Neural cell (in vitro differentiated cells): ENCODE measurements around the gene DNM1. TPM values are rescaled to one million over a fixed set of nuclear protein-coding genes. Genes with fewer than 3 reads are reported as not detected.

Source experiments
- H2AFZ ChIP-seq: fragments of 200-600, 300-800 bp; sonication (generic), shearing (Covaris generic); 2 replicates; pipeline ENCODE4 v1.6.0; 2014; ENCODE audit warnings: low read depth, mild to moderate bottlenecking, antibody characterized with exemption, low read length, moderate library complexity
- H3F3A ChIP-seq: fragments of 200-600 bp; shearing (Covaris generic); 2 replicates; pipeline ENCODE4 v1.6.1; 2016; ENCODE audit warnings: mild to moderate bottlenecking, moderate library complexity, mixed read lengths, antibody characterized with exemption, low read length; ENCODE audit not compliant: insufficient read depth, poor library complexity, severe bottlenecking
- H3K27ac ChIP-seq: fragments of 200-600, 300-800 bp; sonication (generic), shearing (Covaris generic); 2 replicates; pipeline ENCODE4 v1.5.1; 2014; ENCODE audit warnings: mild to moderate bottlenecking, low read length, moderate library complexity
- H3K27me3 ChIP-seq: fragments of 300-800, 200-600 bp; sonication (generic), shearing (Covaris generic); 2 replicates; pipeline ENCODE4 v1.6.0; 2014; ENCODE audit warnings: mild to moderate bottlenecking, low read depth, low read length, moderate library complexity; ENCODE audit not compliant: insufficient read depth
- H3K36me3 ChIP-seq: fragments of 300-800, 200-600 bp; sonication (generic), shearing (Covaris generic); 2 replicates; pipeline ENCODE4 v1.5.1; 2014; ENCODE audit warnings: mild to moderate bottlenecking, antibody characterized with exemption, low read length, moderate library complexity; ENCODE audit not compliant: insufficient read depth
- H3K4me2 ChIP-seq: fragments of 300-800, 200-600 bp; sonication (generic), shearing (Covaris generic); 2 replicates; pipeline ENCODE4 v1.6.0; 2014; ENCODE audit warnings: mild to moderate bottlenecking, low read length
- H3K4me3 ChIP-seq: fragments of 300-800, 200-600 bp; sonication (generic), shearing (Covaris generic); 2 replicates; pipeline ENCODE4 v1.5.1; 2014; ENCODE audit warnings: mild to moderate bottlenecking, low read length, moderate library complexity
- H3K79me2 ChIP-seq: fragments of 200-600 bp; shearing (Covaris generic); replicated peaks from 2 replicates; pipeline ENCODE4 v1.6.0; 2014; ENCODE audit warnings: mild to moderate bottlenecking, low read length, moderate library complexity; ENCODE audit not compliant: insufficient read depth
- H3K9ac ChIP-seq: fragments of 300-800, 200-600 bp; sonication (generic), shearing (Covaris generic); 2 replicates; pipeline ENCODE4 v1.6.1; 2016; ENCODE audit warnings: mild to moderate bottlenecking, low read length, mixed read lengths
- H3K9me2 ChIP-seq: fragments of 200-600 bp; shearing (Covaris generic); 2 replicates; pipeline ENCODE4 v1.6.1; 2016; ENCODE audit warnings: mild to moderate bottlenecking, low read length, mixed read lengths; ENCODE audit not compliant: insufficient read depth
- H3K9me3 ChIP-seq: fragments of 200-600, 300-800 bp; sonication (generic), shearing (Covaris generic); 2 replicates; pipeline ENCODE4 v1.6.1; 2016; ENCODE audit warnings: mild to moderate bottlenecking, mixed run types, low read length, moderate library complexity, mixed read lengths
- H4K20me1 ChIP-seq: fragments of 200-600 bp; shearing (Covaris generic); 2 replicates; pipeline ENCODE4 v1.6.1; 2016; ENCODE audit warnings: mild to moderate bottlenecking, mixed run types; ENCODE audit not compliant: insufficient read depth
- CTCF ChIP-seq: fragments of 450-650 bp; IDR thresholded peaks from 2 replicates; pipeline ENCODE4 v1.5.1; 2014; ENCODE audit warnings: antibody characterized with exemption, mild to moderate bottlenecking, moderate library complexity; ENCODE audit not compliant: poor library complexity, severe bottlenecking
- EP300 ChIP-seq: fragments of 450-650 bp; conservative IDR thresholded peaks from 2 replicates; pipeline ENCODE4 v1.6.1; 2014; ENCODE audit warnings: antibody characterized with exemption, mild to moderate bottlenecking, moderate library complexity; ENCODE audit not compliant: poor library complexity, severe bottlenecking
- EZH2 ChIP-seq: fragments of 200-600, 300-800 bp; shearing (Covaris generic), sonication (generic); IDR thresholded peaks from 2 replicates; pipeline ENCODE4 v1.6.1; 2014; ENCODE audit warnings: antibody characterized with exemption, low read length, borderline replicate concordance, mild to moderate bottlenecking; ENCODE audit not compliant: insufficient read depth, poor library complexity, severe bottlenecking
- MXI1 ChIP-seq: fragments of 450-650 bp; conservative IDR thresholded peaks from 2 replicates; pipeline ENCODE4 v1.6.1; 2014; ENCODE audit warnings: antibody characterized with exemption, mild to moderate bottlenecking; ENCODE audit not compliant: poor library complexity, severe bottlenecking
- POLR2AphosphoS5 ChIP-seq: IDR thresholded peaks from 2 replicates; pipeline ENCODE4 v1.6.1; 2012
- RAD21 ChIP-seq: fragments of 450-650 bp; conservative IDR thresholded peaks from 2 replicates; pipeline ENCODE4 v1.6.1; 2014; ENCODE audit warnings: antibody characterized with exemption, mild to moderate bottlenecking, moderate library complexity
- REST ChIP-seq: IDR thresholded peaks from 2 replicates; pipeline ENCODE4 v1.6.1; 2012; ENCODE audit warnings: borderline replicate concordance
- SMC3 ChIP-seq: fragments of 450-650 bp; conservative IDR thresholded peaks from 2 replicates; pipeline ENCODE4 v1.6.1; 2014; ENCODE audit warnings: antibody characterized with exemption, mild to moderate bottlenecking, moderate library complexity; ENCODE audit not compliant: poor library complexity
- TAF1 ChIP-seq: IDR thresholded peaks from 2 replicates; pipeline ENCODE4 v1.6.1; 2012; ENCODE audit warnings: low read depth
- polyA plus RNA-seq: library from polyadenylated mRNA; depleted of rRNA; stranded (reverse); fragments of >200 nt; gene quantifications from 2 replicates; pipeline ENCODE4 v1.2.3, GENCODE V29; 2014

DNM1 gene
- polyA plus RNA-seq, 1 donor from 2014 or later: 104 TPM

GRCh38 chr9:128162215-128163026 lies 40.8 kb upstream of the DNM1 start:
- TF ChIP-seq MXI1 (no peak), EP300 (no peak), CTCF (no peak), TAF1 (no peak), RAD21 (no peak), POLR2AphosphoS5 (no peak), EZH2 (no peak), SMC3 (no peak), REST (no peak)
- no peak overlapping the region for H3K9ac ChIP-seq
- no peak overlapping the region for H3K27ac ChIP-seq

DNA sequence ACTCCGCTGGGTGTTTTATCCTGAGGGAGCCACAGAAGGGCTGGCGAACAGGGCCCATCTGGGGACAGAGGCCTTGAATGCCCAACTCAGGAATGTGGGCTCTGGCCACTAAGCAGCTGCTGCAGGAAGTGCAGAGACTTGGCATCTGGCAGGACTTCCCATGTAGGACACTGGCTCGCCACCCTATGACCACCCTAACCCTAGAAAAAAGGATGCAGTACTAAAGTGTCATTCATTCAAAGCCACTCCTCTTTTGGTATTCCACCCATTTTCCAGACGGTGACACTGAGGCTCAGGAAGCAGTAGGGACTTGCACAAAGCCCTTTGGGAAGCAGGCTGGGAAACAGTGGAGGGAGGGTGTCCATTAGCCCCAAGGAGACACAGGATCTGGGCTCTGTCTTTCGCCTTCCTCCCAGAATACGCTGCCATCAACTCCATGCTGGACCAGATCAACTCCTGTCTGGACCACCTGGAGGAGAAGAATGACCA lies 40.1 kb upstream of the DNM1 start:
- Histone ChIP-seq H3K9me3 (no peaks in the 10 kb centered on the region), H3K9ac (no peak overlapping the region), H3K27ac (no peak overlapping the region), H2AFZ (no peak overlapping the region), H3K9me2 (no peaks in the 10 kb centered on the region), H3K27me3 (no peaks in the 10 kb centered on the region), H3F3A (no peaks in the 10 kb centered on the region), H4K20me1 (no peaks in the 10 kb centered on the region), H3K4me2 (no peak overlapping the region), H3K4me3 (no peak overlapping the region), H3K36me3 (peaks cover 3% of the 10 kb centered on the region), H3K79me2 (no peaks in the 10 kb centered on the region)
- TF ChIP-seq POLR2AphosphoS5: no peak
- no peak for TF ChIP-seq TAF1
- TF ChIP-seq EP300: no peak
- no peak for TF ChIP-seq MXI1
- no peak for TF ChIP-seq EZH2
- no peak for TF ChIP-seq SMC3
- no peak for TF ChIP-seq RAD21
- no peak for TF ChIP-seq REST
- TF ChIP-seq CTCF: no peak

More at GRCh38 chr9:128162215-128163026, 40.8 kb upstream of the DNM1 start:
- H2AFZ ChIP-seq: no peak overlapping the region
- no peaks in the 10 kb centered on the region for H4K20me1 ChIP-seq
- no peaks in the 10 kb centered on the region for H3K9me3 ChIP-seq
- H3K27me3 ChIP-seq: no peaks in the 10 kb centered on the region
- H3K4me2 ChIP-seq: no peak overlapping the region
- H3F3A ChIP-seq: no peaks in the 10 kb centered on the region
- peaks cover 3% of the 10 kb centered on the region for H3K36me3 ChIP-seq
- H3K9me2 ChIP-seq: no peaks in the 10 kb centered on the region
- H3K4me3 ChIP-seq: no peak overlapping the region
- H3K79me2 ChIP-seq: no peaks in the 10 kb centered on the region
